HG03064 (cell line): ENCODE data around the gene DHRS12.

Source experiments
- ATAC-seq: cut with Tn5 transposase; IDR thresholded peaks from one replicate; pipeline ENCODE4 v1.9.1; 2021; ENCODE audit warnings: low read depth; ENCODE audit not compliant: unreplicated experiment

The DHRS12 gene

GRCh38 chr13:51764184-51765141, 39.5 kb downstream of the DHRS12 start:
- peak; percentile 81 for ATAC-seq

GRCh38 chr13:51763486-51763885, 40.5 kb downstream of the DHRS12 start:
- no peak for ATAC-seq

- ATAC-seq, result no peak
Measured at GRCh38 chr13:51761643-51762350, 42.2 kb downstream of the DHRS12 start.

GRCh38 chr13:51760592-51760991, 43.4 kb downstream of the DHRS12 start:
- ATAC-seq, result no peak

GRCh38 chr13:51759240-51759639, 44.7 kb downstream of the DHRS12 start:
- ATAC-seq, result no peak

GRCh38 chr13:51758691-51759090, 45.3 kb downstream of the DHRS12 start:
- ATAC-seq, result no peak

DNA sequence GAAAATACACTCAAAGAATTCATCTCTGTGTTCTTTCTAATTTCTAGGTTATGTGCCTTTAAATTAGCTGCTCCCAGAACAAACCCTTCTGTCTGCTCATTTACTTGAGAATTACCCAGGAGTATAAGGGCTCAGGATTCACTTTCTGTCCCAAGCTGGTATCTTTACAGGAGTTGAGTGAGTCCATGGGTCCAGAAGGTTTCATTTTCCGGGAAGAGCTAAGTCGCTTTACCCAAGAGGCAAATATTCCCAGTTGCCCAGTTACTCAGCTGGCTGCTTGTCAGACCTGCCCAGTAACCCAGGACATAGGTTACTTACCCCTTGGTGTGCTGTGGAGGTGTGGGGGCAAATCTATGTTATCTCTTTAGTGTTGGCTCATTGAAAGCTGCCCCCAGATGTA, 47.3 kb downstream of the DHRS12 start:
- ATAC-seq, result no peak

- no peak for ATAC-seq
Measured at GRCh38 chr13:51747438-51748434, 56.2 kb downstream of the DHRS12 start.

DNA sequence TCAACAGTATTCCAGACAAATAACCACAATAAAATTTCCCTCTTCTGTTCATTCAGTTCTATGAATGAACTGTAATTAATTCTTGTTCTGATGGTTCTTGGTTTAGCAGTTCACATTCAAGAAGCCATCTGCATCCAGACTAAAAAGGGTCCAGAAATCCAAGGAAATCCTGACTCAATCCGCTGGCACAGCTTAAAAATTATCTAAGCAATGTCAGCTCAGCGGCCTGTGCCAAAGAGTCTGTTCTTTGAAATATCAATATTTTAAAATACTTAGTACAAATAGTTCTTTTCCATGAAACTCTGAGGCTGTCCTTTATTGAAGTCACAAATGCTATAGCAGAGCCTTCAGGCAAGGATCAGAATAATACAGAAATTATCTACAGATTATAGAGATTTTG, 57.2 kb downstream of the DHRS12 start:
- no peak for ATAC-seq

- no peak for ATAC-seq
Measured at GRCh38 chr13:51745243-51745642, 58.7 kb downstream of the DHRS12 start.

GRCh38 chr13:51742611-51743010, 61.4 kb downstream of the DHRS12 start:
- no peak for ATAC-seq

GRCh38 chr13:51742031-51742430, 61.9 kb downstream of the DHRS12 start:
- no peak for ATAC-seq

DNA sequence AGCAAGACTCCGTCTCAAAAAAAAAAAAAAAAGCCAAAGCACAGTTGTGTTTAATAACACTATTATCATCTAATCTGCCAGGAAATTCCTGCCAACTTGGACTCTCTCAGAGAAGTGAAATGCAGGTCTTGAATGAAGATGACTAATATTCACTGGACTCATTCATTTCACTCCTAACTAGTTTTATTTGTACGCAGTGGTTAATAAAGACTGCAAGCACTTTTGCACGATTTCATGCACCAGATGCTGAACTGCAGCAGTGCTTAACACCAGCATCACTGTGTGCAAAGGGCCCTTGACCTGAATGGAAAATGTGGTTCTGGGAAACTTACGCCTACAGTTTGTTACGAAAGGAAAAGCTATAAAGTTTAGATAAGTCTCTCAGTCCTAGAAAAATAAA, 63.3 kb downstream of the DHRS12 start:
- ATAC-seq, result no peak

DNA sequence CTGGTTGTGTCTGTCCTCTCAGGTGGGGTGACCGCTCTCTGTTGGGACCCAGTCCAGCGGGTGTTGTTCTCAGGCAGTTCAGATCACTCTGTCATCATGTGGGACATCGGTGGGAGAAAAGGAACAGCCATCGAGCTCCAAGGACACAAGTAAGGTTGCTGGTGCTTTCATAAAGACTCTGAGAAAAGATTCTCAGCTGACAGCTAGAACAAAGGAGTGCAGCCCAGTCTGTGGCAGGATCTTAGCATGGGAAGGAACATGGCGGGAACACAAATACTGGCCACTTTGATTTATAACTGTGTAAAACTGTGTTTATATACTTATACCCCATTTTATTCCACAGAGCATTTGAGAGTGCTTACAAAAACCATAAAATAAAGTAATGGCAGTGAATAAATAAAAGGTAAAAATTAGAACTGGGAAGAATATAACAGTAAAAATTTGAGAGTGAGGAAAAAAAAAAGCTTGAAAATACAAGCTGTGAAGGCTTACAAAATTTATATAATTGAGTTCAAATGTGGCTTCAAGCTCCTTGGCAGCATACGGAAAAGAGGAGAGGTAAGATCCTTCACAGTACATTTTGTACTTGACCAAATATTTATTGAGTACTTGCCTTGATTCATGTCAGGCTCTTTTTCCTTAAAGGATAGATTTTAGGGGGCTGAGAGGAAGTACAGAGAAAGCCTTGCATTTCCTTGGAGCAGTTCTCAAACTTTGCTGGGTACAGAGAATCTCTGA, 64.8 kb downstream of the DHRS12 start:
- no peak for ATAC-seq

DNA sequence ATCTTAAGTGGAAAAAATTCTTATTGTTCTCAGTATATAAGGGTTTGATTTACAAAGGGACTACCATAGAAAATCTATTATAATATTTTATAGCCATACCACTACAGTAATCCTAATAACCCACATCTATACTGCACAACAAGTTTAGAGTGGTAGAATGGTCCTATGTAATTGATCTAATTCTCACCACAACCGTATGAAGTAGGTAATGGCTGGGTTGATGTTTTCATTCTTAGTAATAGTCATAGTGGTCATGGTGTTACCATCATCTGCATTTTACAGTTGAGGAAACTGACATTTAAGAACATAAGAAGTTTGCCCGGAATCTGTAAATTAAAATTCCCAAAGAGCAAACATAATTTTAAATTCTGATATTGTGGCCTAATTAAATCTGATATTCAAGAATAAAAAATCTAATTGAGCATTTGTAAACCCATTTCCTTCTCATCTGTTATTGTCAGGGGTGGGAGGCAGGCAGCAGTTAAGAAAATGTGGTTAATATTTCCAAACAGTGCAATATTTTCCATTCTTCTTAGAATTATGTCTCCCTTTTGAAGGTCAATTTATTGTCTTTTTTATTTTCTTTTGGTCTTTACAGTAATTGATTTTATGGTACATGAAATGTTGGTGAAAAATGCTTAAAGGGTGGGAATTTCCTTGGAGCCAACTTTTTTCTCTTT, 65.6 kb downstream of the DHRS12 start:
- no peak for ATAC-seq

GRCh38 chr13:51737609-51738008, 66.4 kb downstream of the DHRS12 start:
- ATAC-seq, result no peak

GRCh38 chr13:51734786-51735185, 69.2 kb downstream of the DHRS12 start:
- no peak for ATAC-seq

GRCh38 chr13:51733374-51734298, 70.3 kb downstream of the DHRS12 start:
- ATAC-seq, result no peak
